Measurements from ENCODE around the gene MMP17.

MMP17 gene

GRCh38 chr12:131827961-131828534 is at the start of gene MMP17:
Gene MMP17, plus strand, starts transcription at chr12:131828393. Its CDS starts 102 bp downstream, at chr12:131828495.
- Mint-ChIP-seq H3K27ac (ENCODE audit: low read depth) (no peak within 1 kb of the TSS), H3K27me3 (peaks cover 57% of the 10 kb centered on the region), H3K4me3 (peak within 1 kb of the TSS; percentile 71), H3K9me3 (no peaks in the 10 kb centered on the region), H3K36me3 (ENCODE audit: insufficient read depth) (peaks cover 1% of the 10 kb centered on the region), H3K4me1 (peaks cover 6% of the 10 kb centered on the region)
- DNase-seq (ENCODE audit: low spot score in 2 of 2): no peak
- peak; percentile 52 for ATAC-seq (replicated peaks; ENCODE audit: extremely low read depth, poor library complexity, severe bottlenecking)

- Mint-ChIP-seq H3K4me1 (no peaks in the 10 kb centered on the region), H3K36me3 (ENCODE audit: insufficient read depth) (peaks cover 49% of the 10 kb centered on the region), H3K27ac (ENCODE audit: low read depth) (no peak overlapping the region), H3K4me3 (no peak overlapping the region), H3K9me3 (no peaks in the 10 kb centered on the region), H3K27me3 (no peaks in the 10 kb centered on the region)
- ATAC-seq (replicated peaks; ENCODE audit: extremely low read depth, poor library complexity, severe bottlenecking): no peak
- no peak for DNase-seq (ENCODE audit: low spot score in 2 of 2)
Measured at GRCh38 chr12:131779027-131779426, 49.2 kb upstream of the MMP17 start.

- H3K4me1 Mint-ChIP-seq: no peaks in the 10 kb centered on the region
- no peak for ATAC-seq (replicated peaks; ENCODE audit: extremely low read depth, poor library complexity, severe bottlenecking)
- no peaks in the 10 kb centered on the region for H3K27me3 Mint-ChIP-seq
- no peaks in the 10 kb centered on the region for H3K9me3 Mint-ChIP-seq
- H3K4me3 Mint-ChIP-seq: no peak overlapping the region
- H3K27ac Mint-ChIP-seq (ENCODE audit: low read depth): no peak overlapping the region
- DNase-seq (ENCODE audit: low spot score in 2 of 2): no peak
- H3K36me3 Mint-ChIP-seq (ENCODE audit: insufficient read depth): peaks cover 45% of the 10 kb centered on the region
Measured at GRCh38 chr12:131782061-131782460, 46.1 kb upstream of the MMP17 start.

GRCh38 chr12:131783915-131784541 is 44.2 kb upstream of the MMP17 start:
- no peak for ATAC-seq (replicated peaks; ENCODE audit: extremely low read depth, poor library complexity, severe bottlenecking)
- Mint-ChIP-seq H3K4me3 (no peak overlapping the region), H3K9me3 (no peaks in the 10 kb centered on the region), H3K27me3 (no peaks in the 10 kb centered on the region), H3K4me1 (no peaks in the 10 kb centered on the region), H3K36me3 (ENCODE audit: insufficient read depth) (peaks cover 39% of the 10 kb centered on the region), H3K27ac (ENCODE audit: low read depth) (no peak overlapping the region)
- no peak for DNase-seq (ENCODE audit: low spot score in 2 of 2)

GRCh38 chr12:131784909-131785762 is 43.1 kb upstream of the MMP17 start:
- H3K4me1 Mint-ChIP-seq: peaks cover 5% of the 10 kb centered on the region
- no peaks in the 10 kb centered on the region for H3K9me3 Mint-ChIP-seq
- H3K4me3 Mint-ChIP-seq: no peak overlapping the region
- no peaks in the 10 kb centered on the region for H3K27me3 Mint-ChIP-seq
- no peak for ATAC-seq (replicated peaks; ENCODE audit: extremely low read depth, poor library complexity, severe bottlenecking)
- DNase-seq (ENCODE audit: low spot score in 2 of 2): no peak
- no peak overlapping the region for H3K27ac Mint-ChIP-seq (ENCODE audit: low read depth)
- H3K36me3 Mint-ChIP-seq (ENCODE audit: insufficient read depth): peaks cover 35% of the 10 kb centered on the region

- Mint-ChIP-seq H3K27me3 (no peaks in the 10 kb centered on the region), H3K27ac (ENCODE audit: low read depth) (no peak overlapping the region), H3K4me1 (peaks cover 6% of the 10 kb centered on the region), H3K9me3 (no peaks in the 10 kb centered on the region), H3K36me3 (ENCODE audit: insufficient read depth) (peaks cover 33% of the 10 kb centered on the region), H3K4me3 (no peak overlapping the region)
- DNase-seq (ENCODE audit: low spot score in 2 of 2): no peak
- ATAC-seq (replicated peaks; ENCODE audit: extremely low read depth, poor library complexity, severe bottlenecking): no peak
Measured at GRCh38 chr12:131785763-131786330, 42.3 kb upstream of the MMP17 start.

GRCh38 chr12:131786331-131786730 is 41.9 kb upstream of the MMP17 start:
- Mint-ChIP-seq H3K27me3 (no peaks in the 10 kb centered on the region), H3K36me3 (ENCODE audit: insufficient read depth) (peaks cover 33% of the 10 kb centered on the region), H3K27ac (ENCODE audit: low read depth) (no peak overlapping the region), H3K4me3 (no peak overlapping the region), H3K4me1 (peaks cover 6% of the 10 kb centered on the region), H3K9me3 (no peaks in the 10 kb centered on the region)
- ATAC-seq (replicated peaks; ENCODE audit: extremely low read depth, poor library complexity, severe bottlenecking) (no peak), DNase-seq (ENCODE audit: low spot score in 2 of 2) (no peak)

GRCh38 chr12:131787143-131787660 is 41.0 kb upstream of the MMP17 start:
- Mint-ChIP-seq H3K4me3 (no peak overlapping the region), H3K9me3 (no peaks in the 10 kb centered on the region), H3K4me1 (peaks cover 6% of the 10 kb centered on the region), H3K27ac (ENCODE audit: low read depth) (no peak overlapping the region), H3K36me3 (ENCODE audit: insufficient read depth) (peaks cover 30% of the 10 kb centered on the region), H3K27me3 (no peaks in the 10 kb centered on the region)
- DNase-seq (ENCODE audit: low spot score in 2 of 2): no peak
- no peak for ATAC-seq (replicated peaks; ENCODE audit: extremely low read depth, poor library complexity, severe bottlenecking)

- Mint-ChIP-seq H3K9me3 (no peaks in the 10 kb centered on the region), H3K27ac (ENCODE audit: low read depth) (no peak overlapping the region), H3K4me1 (peaks cover 6% of the 10 kb centered on the region), H3K4me3 (no peak overlapping the region), H3K27me3 (no peaks in the 10 kb centered on the region), H3K36me3 (ENCODE audit: insufficient read depth) (peaks cover 30% of the 10 kb centered on the region)
- DNase-seq (ENCODE audit: low spot score in 2 of 2): no peak
- ATAC-seq (replicated peaks; ENCODE audit: extremely low read depth, poor library complexity, severe bottlenecking): no peak
Measured at GRCh38 chr12:131788070-131788469, 40.1 kb upstream of the MMP17 start.

GRCh38 chr12:131789638-131790037 is 38.6 kb upstream of the MMP17 start:
- H3K4me3 Mint-ChIP-seq: no peak overlapping the region
- no peaks in the 10 kb centered on the region for H3K9me3 Mint-ChIP-seq
- ATAC-seq (replicated peaks; ENCODE audit: extremely low read depth, poor library complexity, severe bottlenecking): no peak
- H3K27ac Mint-ChIP-seq (ENCODE audit: low read depth): no peak overlapping the region
- H3K36me3 Mint-ChIP-seq (ENCODE audit: insufficient read depth): peaks cover 27% of the 10 kb centered on the region
- DNase-seq (ENCODE audit: low spot score in 2 of 2): no peak
- no peaks in the 10 kb centered on the region for H3K27me3 Mint-ChIP-seq
- peaks cover 6% of the 10 kb centered on the region for H3K4me1 Mint-ChIP-seq

- ATAC-seq (replicated peaks; ENCODE audit: extremely low read depth, poor library complexity, severe bottlenecking): no peak
- Mint-ChIP-seq H3K36me3 (ENCODE audit: insufficient read depth) (peaks cover 30% of the 10 kb centered on the region), H3K9me3 (no peaks in the 10 kb centered on the region), H3K4me3 (no peak overlapping the region), H3K27ac (ENCODE audit: low read depth) (no peak overlapping the region), H3K27me3 (no peaks in the 10 kb centered on the region), H3K4me1 (peaks cover 6% of the 10 kb centered on the region)
- DNase-seq (ENCODE audit: low spot score in 2 of 2): no peak
Measured at GRCh38 chr12:131793243-131794022, 34.8 kb upstream of the MMP17 start.

- ATAC-seq (replicated peaks; ENCODE audit: extremely low read depth, poor library complexity, severe bottlenecking) (no peak), DNase-seq (ENCODE audit: low spot score in 2 of 2) (no peak)
- Mint-ChIP-seq H3K27me3 (no peaks in the 10 kb centered on the region), H3K9me3 (no peaks in the 10 kb centered on the region), H3K4me3 (no peak overlapping the region), H3K4me1 (peaks cover 6% of the 10 kb centered on the region), H3K36me3 (ENCODE audit: insufficient read depth) (peaks cover 29% of the 10 kb centered on the region), H3K27ac (ENCODE audit: low read depth) (no peak overlapping the region)
Measured at GRCh38 chr12:131794061-131794460, 34.1 kb upstream of the MMP17 start.
